T-helper 9 cell (primary cell): Measurements from ENCODE around the gene TMEM221.

Experiments used
- DNase-seq: peaks from one replicate; pipeline ENCODE4 v3.0.0-alpha.2; 2020

Gene TMEM221

GRCh38 chr19:17471410-17472125 is 23.1 kb upstream of the TMEM221 start:
- DNase-seq: no peak

- peak; percentile 86 for DNase-seq
Observed at GRCh38 chr19:17470068-17470841, 21.8 kb upstream of the TMEM221 start, which contains the start of gene SLC27A1. TSS of gene SLC27A1 (plus strand) at chr19:17470524. CDS start at chr19:17470541, 17 bp downstream.

- DNase-seq: peak; percentile 96
Observed at GRCh38 chr19:17469481-17470067, 21.1 kb upstream of the TMEM221 start.

GRCh38 chr19:17469092-17469480 is 20.6 kb upstream of the TMEM221 start:
- DNase-seq: no peak

- DNase-seq: no peak
Observed at GRCh38 chr19:17468302-17469091, 20.0 kb upstream of the TMEM221 start.

GRCh38 chr19:17467471-17468301 is 19.2 kb upstream of the TMEM221 start:
- no peak for DNase-seq

- DNase-seq: no peak
Observed at GRCh38 chr19:17466487-17466850, 18.0 kb upstream of the TMEM221 start.

GRCh38 chr19:17460372-17461230 is 12.1 kb upstream of the TMEM221 start, which contains the start of gene NXNL1:
TSS of gene NXNL1 (minus strand) at chr19:17460926. CDS start at chr19:17460869, 57 bp downstream.
- no peak for DNase-seq

- no peak for DNase-seq
Observed at GRCh38 chr19:17458970-17459369, 10.5 kb upstream of the TMEM221 start.

- no peak for DNase-seq
Observed at GRCh38 chr19:17457616-17458015, 9.1 kb upstream of the TMEM221 start.

- no peak for DNase-seq
Observed at GRCh38 chr19:17456127-17456526, 7.7 kb upstream of the TMEM221 start.

- DNase-seq: no peak
Observed at GRCh38 chr19:17455308-17456123, 7.0 kb upstream of the TMEM221 start.

- no peak for DNase-seq
Observed at GRCh38 chr19:17454576-17455071, 6.2 kb upstream of the TMEM221 start.

- no peak for DNase-seq
Observed at GRCh38 chr19:17451820-17452219, 3.4 kb upstream of the TMEM221 start.

GRCh38 chr19:17450264-17451075 is 2.0 kb upstream of the TMEM221 start:
- no peak for DNase-seq

- DNase-seq: no peak
Observed at GRCh38 chr19:17447704-17448130, 751 bp downstream of the TMEM221 start.

GRCh38 chr19:17445526-17446165 is 2.8 kb downstream of the TMEM221 start:
- no peak for DNase-seq
